Stimulated activated CD8-positive, alpha-beta memory T cell treated with anti-CD3 and anti-CD28 coated beads, Interleukin-15, amount 100 ng/mL, for 1 hour (primary cell): ENCODE results near the gene MKRN2OS.
"Not testable (repeated sequence)": the region's sequence is repeated elsewhere in the genome, so short reads cannot be mapped to it uniquely, and the experiment has no call there.

Experiments used
- DNase-seq: peaks from one replicate; pipeline ENCODE4 v3.0.0-alpha.2; 2020; ENCODE audit warnings: low read depth

Gene MKRN2OS

GRCh38 chr3:12561397-12561796 lies 16.1 kb upstream of the MKRN2OS start:
- DNase-seq: no peak

GRCh38 chr3:12560505-12561190 lies 15.3 kb upstream of the MKRN2OS start:
- no peak for DNase-seq

GRCh38 chr3:12559520-12559919 lies 14.2 kb upstream of the MKRN2OS start:
- DNase-seq: no peak

- DNase-seq: no peak
Observed at GRCh38 chr3:12558706-12559105, 13.4 kb upstream of the MKRN2OS start.

- no peak for DNase-seq
Observed at GRCh38 chr3:12557473-12558100, 12.3 kb upstream of the MKRN2OS start.

GRCh38 chr3:12556690-12557472 lies 11.6 kb upstream of the MKRN2OS start, which contains the start of gene MKRN2:
MKRN2 (plus strand) TSS chr3:12557087; CDS start chr3:12557151, 64 bp downstream.
- DNase-seq: peak; percentile 59

- no peak for DNase-seq
Observed at GRCh38 chr3:12556314-12556689, 11.0 kb upstream of the MKRN2OS start.

- no peak for DNase-seq
Observed at GRCh38 chr3:12553921-12554391, 8.7 kb upstream of the MKRN2OS start.

GRCh38 chr3:12549971-12550760 lies 4.9 kb upstream of the MKRN2OS start:
- no peak for DNase-seq

GRCh38 chr3:12544652-12545472 lies 437 bp downstream of the MKRN2OS start:
- no peak for DNase-seq

GRCh38 chr3:12543497-12543896 lies 1.8 kb downstream of the MKRN2OS start:
- DNase-seq: not testable (repeated sequence)

- DNase-seq: no peak
Observed at GRCh38 chr3:12541625-12542024, 3.7 kb downstream of the MKRN2OS start.

- no peak for DNase-seq
Observed at GRCh38 chr3:12536423-12536822, 8.9 kb downstream of the MKRN2OS start.

GRCh38 chr3:12532182-12532581 lies 13.1 kb downstream of the MKRN2OS start:
- DNase-seq: no peak

GRCh38 chr3:12527757-12528143 lies 17.5 kb downstream of the MKRN2OS start:
- DNase-seq: no peak

GRCh38 chr3:12522721-12523120 lies 22.6 kb downstream of the MKRN2OS start:
- no peak for DNase-seq

GRCh38 chr3:12521010-12521409 lies 24.3 kb downstream of the MKRN2OS start:
- no peak for DNase-seq

- DNase-seq: no peak
Observed at GRCh38 chr3:12518261-12519028, 26.9 kb downstream of the MKRN2OS start.

- DNase-seq: no peak
Observed at GRCh38 chr3:12516873-12517272, 28.4 kb downstream of the MKRN2OS start.

GRCh38 chr3:12515631-12516030 lies 29.7 kb downstream of the MKRN2OS start:
- no peak for DNase-seq
